CD4-positive, alpha-beta T cell treated with Interleukin-10 for 1 hour (primary cell): Measurements from ENCODE around the gene POLD4.
A peak's percentile ranks its signal among the peaks of the same experiment; 100 is the strongest.

Experiments used
- DNase-seq: peaks from one replicate; pipeline ENCODE4 v3.0.0-alpha.2; 2020

The POLD4 gene

DNA sequence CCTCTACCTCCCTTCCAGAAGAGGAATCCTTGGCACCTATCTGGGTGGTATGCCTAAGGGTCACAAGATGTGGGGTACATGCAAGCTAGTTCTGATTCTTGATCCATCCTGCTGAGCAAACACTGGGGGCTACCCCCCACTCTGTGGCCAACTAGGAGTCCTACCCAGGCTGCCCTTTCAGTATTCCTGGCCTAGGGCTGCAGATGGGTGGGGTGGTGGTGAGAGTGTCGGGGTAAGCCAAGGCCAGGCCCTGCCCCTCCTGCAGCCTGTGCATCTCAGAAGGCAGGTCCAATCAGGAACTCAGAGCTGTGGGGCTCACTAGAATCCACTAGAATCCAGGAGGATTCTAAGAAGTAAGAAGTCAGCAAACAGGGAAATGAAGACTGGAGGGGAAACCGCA lies 39.1 kb downstream of the POLD4 start:
- no peak for DNase-seq

DNA sequence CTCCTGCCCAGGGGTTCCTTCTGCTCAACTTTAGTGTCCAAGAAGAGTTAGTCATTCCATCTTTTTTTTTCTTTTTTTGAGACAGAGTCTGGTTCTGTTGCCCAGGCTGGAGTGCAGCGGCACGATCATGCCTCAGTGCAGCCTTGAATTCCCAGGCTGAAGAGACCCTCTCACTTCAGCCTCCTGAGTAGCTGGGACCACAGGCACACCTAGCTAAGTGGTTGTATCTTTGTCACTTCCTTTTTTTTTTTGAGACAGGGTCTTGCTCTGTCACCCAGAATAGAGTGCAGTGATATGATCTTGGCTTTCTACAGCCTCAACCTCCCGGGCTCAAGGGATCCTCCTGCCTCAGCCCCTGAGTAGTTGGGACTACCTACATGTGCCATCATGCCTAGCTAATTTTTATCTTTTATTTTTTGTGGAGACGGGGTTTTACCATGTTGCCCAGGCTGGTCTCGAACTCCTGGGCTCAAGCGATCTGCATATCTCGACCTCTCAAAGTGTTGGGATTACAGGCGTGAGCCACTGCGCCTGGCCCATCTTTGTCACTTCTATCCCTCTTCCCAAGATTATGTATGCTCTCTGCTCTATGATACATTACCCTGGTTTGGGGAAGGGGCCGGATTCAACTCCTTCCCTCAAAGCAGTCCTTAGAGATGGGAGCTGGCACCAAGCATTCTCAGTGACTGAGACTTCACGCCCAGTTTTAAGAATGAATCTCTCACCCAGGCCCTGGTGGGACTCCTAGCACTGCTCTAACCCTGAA lies 40.0 kb downstream of the POLD4 start:
- no peak for DNase-seq

DNA sequence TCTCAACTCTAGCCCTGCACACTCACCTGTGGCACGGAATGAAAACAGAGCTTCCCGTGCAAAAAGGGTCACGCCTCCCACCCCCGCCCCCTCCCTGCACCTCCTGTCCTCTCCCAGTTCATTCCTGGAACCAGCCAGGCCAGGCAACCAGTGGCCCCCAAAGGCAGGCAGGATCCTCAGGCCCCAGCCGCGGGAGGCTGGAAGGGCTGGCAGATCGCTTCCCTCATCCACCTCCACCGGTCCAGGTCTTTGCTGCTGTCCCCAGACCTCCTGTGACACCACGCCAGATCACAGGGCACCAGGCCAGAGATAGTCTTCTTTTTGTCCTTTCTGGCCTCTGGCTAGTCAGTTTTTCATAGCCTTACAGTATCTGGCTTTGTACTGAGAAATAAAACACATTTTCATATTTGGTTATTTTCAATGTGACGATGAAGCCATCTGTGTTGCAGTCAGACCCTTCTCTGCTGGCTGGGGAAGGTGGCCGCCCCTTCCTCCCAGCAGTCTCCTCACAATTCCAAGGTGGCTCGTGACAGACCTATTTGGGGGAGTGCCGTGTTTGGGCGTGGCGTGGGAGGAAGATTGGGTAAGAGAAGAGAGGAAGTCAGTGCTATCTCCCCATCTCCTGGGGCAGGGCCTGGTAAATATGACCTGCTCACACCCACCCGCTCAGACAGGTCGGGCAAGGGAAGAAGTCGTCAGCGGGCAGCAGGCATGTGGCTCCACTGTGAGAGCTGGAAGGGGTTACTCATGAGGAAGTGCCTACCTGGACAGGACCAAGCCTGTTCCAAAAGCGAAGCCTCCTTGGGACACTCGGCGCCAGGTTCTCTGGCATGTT lies 40.9 kb downstream of the POLD4 start:
- DNase-seq = peak; percentile 61

DNA sequence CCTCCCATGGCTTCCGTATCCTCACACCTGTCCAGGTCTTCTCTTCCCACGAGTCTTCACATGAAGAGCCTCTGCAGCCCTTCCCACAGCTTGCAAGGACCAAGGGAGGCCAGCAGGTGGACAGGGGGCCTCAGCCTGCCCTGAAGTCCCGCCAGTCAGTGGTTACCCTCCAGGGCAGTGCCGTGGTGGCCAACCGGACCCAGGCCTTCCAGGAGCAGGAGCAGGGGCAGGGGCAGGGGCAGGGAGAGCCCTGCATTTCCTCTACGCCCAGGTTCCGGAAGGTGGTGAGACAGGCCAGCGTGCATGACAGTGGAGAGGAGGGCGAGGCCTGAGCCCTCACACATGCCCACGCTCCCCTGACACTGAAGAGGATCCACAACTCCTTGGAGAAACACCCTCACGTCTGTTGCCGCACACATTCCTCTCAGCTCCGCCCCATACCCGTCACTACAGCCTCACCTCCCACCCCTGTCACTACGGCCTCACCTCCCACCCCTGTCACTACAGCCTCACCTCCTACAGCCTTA lies 41.7 kb downstream of the POLD4 start:
- DNase-seq = peak; percentile 25

DNA sequence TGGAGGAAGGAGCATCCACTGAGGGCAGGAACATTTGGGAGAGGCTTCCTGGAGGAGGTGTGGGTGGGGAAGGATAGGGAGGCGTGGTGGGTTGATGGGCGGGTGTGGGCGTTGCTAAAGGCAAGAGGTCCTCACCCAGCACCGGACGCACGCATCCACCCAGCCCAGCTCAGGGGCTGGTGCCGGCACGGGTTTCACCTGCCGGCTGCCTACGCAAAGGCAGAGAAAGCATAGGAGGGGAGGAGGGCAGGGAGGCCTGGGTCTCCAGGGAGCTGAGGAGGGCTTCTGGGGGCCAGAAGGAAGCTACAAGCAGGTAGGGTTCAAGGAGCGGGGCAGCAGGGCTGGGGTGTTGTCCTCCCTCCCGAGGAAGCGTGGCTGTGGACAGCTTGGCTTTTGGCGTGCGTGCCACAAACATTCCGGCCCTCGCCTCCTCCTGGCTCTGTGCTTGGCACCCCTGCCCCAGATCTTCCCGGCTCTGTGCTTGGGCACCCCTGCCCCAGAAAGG lies 42.2 kb downstream of the POLD4 start:
- DNase-seq = no peak

DNA sequence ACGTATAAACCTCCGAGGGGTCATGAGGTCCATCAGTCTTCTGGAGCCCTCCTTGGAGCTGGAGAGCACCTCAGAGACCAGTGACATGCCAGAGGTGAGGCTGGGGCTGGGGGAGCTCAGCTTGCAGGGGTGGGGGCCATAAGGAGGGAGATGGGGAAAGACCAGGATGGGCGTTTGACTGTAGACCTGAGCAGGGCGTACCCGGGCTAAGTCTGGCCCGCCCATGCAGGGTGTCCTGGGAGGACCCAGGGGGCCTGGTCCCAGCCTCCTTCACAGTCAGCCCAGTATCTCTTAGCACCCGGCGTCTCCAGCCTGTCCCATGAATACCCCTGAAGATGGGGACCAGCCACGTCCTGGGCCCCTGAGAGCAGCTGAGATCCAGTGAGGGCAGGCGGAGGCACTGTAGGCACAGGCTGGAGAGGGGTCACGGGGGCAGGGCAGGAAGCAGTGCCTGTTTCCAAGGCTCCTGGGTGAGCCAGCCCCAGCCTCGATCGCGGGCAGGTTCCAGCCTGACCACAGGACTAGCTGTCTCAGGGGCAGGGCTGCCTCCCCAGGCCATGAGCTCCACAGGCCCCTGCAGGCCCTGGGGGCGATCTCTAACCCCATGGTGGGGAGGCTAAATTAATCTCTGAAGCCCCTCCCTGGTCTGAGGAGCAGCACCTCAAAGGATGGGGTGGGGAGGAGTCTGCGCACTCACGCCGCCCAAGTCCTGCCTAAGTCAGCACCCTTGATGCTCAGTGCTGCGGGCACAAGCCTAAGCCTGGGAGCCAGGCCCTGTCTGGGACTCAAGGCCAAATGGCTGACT lies 42.9 kb downstream of the POLD4 start:
- DNase-seq = no peak

DNA sequence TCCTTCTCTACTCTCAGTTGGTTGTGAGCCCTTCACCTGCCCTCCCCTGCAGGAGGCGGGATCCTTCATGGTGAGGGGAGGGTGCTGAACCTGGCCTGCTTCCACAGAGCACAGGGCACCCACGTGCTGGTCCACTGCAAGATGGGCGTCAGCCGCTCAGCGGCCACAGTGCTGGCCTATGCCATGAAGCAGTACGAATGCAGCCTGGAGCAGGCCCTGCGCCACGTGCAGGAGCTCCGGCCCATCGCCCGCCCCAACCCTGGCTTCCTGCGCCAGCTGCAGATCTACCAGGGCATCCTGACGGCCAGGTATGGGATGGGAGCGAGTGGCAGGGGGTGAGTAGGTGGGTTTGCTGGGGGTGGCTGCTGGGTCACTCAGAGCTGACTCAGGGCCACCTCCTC lies 43.7 kb downstream of the POLD4 start:
- no peak for DNase-seq

DNA sequence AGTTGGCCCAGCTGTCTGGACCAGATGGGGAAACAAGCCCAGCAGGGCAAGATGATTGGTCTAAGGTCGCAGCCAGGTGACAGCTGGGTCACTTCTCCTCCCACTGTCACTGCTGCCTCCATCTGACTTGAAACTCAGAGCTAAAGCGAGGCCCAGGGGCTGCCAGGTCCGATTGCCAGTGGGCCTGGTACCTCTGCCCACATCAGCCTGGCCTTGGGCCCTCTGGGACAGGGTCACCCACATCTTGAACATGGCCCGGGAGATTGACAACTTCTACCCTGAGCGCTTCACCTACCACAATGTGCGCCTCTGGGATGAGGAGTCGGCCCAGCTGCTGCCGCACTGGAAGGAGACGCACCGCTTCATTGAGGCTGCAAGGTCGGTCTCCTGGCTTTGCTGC lies 44.2 kb downstream of the POLD4 start:
- DNase-seq = no peak

DNA sequence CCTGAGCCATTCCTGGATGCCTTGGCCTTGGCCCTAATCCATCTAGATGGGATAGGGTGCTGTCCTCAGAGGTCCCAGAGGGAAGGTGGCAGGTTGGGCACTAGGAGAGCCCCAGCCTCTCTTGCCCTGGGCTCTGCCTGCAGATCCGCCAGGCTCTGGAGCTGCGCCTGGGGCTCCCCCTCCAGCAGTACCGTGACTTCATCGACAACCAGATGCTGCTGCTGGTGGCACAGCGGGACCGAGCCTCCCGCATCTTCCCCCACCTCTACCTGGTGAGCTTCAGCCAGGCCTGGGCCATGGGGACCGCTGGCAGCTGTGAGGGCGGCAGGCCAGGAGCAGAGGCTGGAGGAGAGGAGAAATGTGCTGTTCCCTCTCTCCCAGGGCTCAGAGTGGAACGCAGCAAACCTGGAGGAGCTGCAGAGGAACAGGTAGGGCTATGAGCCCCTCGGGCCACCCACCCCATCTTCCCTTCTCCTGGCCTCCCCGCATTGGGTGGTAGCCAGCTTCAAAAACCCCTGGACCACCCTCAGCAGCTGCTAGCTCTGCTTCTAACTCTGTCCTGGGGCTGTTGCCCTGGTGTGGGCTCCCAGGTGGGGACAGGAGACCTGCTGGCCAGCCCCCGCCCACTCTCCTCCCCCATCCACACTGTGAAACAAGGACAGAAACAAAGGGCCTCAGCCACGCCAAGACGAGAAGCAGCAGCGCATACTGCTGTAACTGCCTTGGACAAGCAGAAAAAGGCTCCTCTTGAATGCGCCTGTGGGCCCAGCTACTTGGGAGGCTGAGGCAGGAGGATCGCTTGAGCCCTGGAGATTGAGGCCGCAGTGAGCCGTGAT lies 45.1 kb downstream of the POLD4 start:
- DNase-seq = no peak

DNA sequence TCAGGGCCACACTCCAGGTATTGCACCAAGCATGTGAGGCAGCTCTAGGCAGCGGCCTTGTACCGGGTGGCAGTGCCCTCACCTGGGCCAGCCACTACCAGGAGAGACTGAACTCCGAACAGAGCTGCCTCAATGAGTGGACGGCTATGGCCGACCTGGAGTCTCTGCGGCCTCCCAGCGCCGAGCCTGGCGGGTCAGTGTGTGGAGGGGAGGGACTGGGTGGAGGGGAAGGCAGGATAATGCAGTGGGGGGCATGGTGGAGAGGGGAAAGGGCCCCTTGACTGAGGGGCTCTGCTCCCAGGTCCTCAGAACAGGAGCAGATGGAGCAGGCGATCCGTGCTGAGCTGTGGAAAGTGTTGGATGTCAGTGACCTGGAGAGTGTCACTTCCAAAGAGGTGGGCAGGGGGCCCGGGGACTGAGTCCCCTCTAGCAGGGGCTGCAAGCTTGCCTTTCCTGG lies 45.8 kb downstream of the POLD4 start:
- no peak for DNase-seq

DNA sequence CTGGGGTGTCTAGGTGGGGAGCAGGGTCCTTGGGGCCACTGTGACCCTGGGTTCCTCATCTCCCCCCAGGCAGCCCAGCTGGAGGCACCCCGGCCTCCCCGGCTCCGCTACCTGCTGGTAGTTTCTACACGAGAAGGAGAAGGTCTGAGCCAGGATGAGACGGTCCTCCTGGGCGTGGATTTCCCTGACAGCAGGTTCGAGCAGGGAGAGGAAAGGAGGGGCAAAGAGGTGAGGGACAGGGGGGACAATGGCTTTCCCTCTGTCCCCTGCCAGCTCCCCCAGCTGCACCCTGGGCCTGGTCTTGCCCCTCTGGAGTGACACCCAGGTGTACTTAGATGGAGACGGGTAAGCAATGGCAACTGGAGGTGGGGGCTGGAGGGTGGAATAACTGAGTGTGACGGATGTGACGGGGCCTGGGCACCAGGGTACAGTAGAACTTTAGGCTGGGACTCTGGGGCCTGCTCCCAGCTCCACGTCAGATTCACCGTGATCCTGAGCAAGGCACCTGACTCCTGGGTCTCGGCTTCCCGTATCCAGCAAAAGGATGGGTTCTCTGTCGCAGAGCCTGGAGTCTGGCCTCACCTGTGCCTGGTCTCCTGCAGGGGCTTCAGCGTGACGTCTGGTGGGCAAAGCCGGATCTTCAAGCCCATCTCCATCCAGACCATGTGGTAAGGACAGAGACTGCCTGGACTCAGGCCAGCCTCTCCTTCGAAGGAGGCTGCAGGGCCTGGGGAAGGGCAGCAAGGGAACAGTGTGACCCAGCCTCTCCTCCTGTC lies 46.4 kb downstream of the POLD4 start:
- no peak for DNase-seq

DNA sequence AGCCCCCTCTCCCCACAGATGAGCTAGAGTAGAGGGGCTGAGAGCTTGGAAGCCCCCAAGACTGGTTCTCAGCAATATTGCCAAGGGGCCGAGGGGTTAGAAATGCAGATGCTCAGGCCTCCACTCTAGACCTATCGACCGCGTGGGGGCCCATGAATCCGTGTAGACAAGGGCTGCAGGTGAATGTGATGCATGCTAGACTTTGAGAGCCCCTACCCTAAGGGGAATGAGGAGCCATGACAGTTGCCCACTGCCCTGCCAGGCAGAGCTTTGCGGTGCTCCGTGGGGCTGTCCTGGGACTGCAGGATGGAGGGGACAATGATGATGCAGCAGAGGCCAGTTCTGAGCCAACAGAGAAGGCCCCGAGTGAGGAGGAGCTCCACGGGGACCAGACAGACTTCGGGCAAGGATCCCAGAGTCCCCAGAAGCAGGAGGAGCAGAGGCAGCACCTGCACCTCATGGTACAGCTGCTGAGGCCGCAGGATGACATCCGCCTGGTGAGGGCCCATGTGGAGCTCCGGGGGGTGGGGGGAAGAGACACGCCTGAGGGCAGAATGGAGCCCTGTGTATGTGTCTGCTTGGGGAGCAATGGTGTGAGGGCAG lies 48.7 kb downstream of the POLD4 start:
- no peak for DNase-seq

DNA sequence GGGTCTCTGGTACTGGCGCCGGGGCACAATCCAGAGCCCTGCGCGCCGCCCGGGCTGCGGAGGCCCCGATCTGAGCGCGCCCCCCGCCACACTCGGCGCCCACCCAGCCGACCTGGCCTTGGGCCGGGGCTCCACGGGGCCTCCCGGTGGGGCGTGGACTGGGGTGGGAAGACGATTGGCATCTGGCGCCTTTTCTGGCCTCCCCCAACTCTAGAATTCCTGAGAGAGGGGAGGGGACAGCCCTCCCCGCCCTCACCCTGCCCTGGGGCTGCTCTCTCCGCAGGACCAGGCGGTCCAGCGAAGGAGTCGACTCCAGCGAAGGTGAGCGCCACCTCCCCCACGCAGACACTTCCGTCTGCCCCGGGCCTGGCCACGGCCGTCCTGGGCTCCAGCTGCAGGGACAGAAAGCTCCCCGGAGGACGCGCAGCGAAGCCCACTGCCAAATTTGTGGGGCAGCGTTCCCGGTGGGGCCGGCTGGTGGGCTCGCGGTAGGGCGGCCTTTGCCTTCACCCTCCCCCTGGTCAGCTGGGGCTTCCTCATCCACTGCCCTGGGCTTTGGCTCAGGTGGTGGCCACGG lies 49.4 kb downstream of the POLD4 start:
- peak; percentile 33 for DNase-seq

DNA sequence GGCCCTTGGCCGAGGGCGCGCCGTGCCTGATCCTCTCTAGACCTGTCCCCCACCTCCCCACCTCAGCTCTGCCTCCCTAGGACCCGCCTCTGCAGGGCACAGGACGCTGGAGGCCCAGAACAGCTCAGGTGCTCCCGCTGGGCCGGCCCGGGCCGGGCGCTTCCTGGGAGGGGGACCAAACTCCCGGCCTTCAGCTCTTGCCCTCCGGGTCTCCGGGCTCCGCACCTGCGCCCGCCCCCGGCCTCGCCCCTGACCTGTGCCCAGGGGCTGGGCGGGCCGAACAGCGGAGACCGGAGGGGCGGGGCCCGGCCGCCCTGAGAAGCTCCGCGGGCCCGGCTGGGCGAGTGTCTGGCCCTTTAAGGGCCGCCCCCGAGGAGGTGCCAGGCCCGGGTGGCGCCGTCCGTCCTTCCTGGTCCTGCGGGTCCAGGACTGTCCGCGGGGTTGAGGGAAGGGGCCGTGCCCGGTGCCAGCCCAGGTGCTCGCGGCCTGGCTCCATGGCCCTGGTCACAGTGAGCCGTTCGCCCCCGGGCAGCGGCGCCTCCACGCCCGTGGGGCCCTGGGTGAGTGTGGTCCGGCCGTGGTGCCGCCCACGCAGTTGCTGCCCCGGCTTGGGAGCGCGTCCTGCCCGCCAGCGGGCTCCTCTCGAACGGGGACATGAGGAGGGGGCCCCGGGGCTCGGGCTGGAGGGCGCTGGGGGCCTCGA lies 50.1 kb downstream of the POLD4 start, which contains the start of gene SSH3:
TSS of gene SSH3 (plus strand) at position 399 of the 703 bp plus-strand sequence. CDS start at position 495, 96 bp downstream.
- DNase-seq = peak; percentile 41

DNA sequence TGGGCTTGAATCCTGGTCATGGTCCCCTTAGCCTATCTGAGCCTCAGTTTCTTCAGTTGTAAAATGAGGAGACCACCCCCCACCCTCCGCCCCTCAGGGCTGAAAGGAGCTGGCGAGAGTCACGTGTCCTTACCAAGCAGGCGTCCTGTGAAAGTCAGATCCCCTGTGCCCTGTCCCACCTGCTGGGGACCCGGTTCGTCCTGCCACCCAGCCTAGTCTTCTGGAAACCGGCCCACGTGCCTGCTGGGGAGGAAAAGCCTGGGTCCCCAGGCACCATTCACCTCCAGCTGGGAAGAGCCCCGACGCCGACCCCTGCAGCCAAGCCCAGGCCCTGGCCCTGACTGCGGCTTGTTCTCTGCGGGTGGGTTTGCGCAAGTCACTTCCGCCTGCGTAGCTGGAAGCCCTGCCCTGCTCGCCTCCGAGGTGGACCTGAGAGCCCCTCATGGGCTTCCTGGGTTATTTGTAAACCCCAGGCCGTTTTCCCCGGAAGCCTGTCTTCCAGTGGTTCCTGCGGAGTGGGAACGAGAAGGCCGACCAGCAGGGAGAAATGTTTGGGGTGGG lies 50.7 kb downstream of the POLD4 start:
- no peak for DNase-seq

DNA sequence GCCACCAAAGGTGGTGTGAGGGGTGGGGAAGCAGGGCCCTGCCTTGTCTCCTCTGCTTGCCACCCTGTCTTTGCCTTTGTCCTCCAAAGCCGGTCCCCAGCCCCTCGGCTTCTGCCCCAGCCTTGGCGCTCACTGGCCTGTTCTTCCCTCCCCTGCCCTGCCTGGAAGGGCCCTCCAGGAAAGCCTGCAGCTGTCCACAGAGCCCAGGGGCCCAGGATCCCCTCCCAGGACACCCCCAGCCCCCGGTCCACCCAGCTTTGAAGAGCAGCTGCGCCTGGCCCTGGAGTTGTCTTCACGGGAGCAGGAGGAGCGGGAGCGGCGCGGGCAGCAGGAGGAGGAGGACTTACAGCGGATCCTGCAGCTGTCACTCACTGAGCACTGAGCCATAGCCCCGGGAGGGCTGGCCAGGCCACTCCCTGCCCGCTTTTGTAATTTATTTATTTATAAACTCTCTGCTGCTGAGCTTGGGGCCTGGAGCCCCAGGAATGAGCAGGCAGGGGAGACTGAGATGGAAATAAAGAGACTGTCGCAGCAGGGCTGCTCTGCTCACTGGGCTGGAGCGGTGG lies 51.3 kb downstream of the POLD4 start:
- DNase-seq = no peak

DNA sequence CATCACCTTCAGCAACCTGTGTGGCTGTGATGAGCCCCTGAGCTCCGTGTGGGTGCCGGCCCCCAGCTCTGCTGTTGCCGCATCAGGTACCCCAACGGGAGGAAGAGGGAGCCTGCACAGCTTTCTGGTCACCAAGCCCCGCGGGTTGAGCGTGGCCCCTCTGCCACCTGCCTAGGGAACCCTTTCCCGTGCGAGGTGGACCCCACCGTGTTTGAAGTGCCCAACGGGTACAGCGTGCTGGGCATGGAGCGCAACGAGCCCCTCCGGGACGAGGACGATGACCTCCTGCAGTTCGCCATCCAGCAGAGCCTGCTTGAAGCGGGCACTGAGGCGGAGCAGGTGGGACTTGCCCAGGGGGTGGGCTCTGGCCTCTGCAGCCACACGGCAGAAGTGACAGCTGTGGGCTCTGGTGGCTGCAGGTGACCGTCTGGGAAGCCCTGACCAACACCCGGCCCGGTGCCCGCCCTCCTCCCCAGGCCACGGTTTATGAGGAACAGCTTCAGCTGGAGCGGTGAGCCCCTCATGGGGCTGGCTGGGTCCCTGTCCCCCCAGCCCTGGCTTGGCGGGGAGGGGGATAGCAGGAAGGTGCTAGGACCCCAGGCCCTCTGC lies 51.9 kb downstream of the POLD4 start:
- no peak for DNase-seq
